Spinal cord (tissue), 10 donors: ENCODE measurements around the gene SALL1. TPM values are rescaled to one million over a fixed set of nuclear protein-coding genes. Genes with fewer than 3 reads are reported as not detected.
A peak's percentile ranks its signal among the peaks of the same experiment; 100 is the strongest.

Source experiments
- DNase-seq, 6 donors: peaks; one replicate each; pipeline versions ENCODE4 v3.0.0 to v3.0.0-alpha.2; 2013 to 2015; ENCODE audit warnings: low spot score in 6 of 6, low read depth in 4 of 6
- H3K27ac ChIP-seq: one replicate; pipeline ENCODE4 v1.5.1; 2013; ENCODE audit warnings: low read depth, low read length, control low read depth
- H3K27me3 ChIP-seq: one replicate; pipeline ENCODE4 v1.6.1; 2013; ENCODE audit warnings: low read length; ENCODE audit not compliant: control insufficient read depth, insufficient read depth
- H3K36me3 ChIP-seq: one replicate; pipeline ENCODE4 v1.6.1; 2013; ENCODE audit warnings: low read length; ENCODE audit not compliant: control insufficient read depth, insufficient read depth
- H3K4me1 ChIP-seq: one replicate; pipeline ENCODE4 v1.6.1; 2013; ENCODE audit warnings: low read length; ENCODE audit not compliant: control insufficient read depth, insufficient read depth
- H3K4me3 ChIP-seq: one replicate; pipeline ENCODE4 v1.5.1; 2013; ENCODE audit warnings: low read depth, low read length, control low read depth
- H3K9me3 ChIP-seq: one replicate; pipeline ENCODE4 v1.6.1; 2013; ENCODE audit warnings: low read length; ENCODE audit not compliant: control insufficient read depth, insufficient read depth
- whole genome bisulfite sequencing: methylation state at CpG from one replicate; pipeline ENCODE4 v1.1.5; 2013; ENCODE audit warnings: missing lambda C conversion rate; ENCODE audit not compliant: insufficient coverage; 5-methylcytosine and 5-hydroxymethylcytosine counted together
- long read RNA-seq, 4 donors: transcript quantifications; one replicate each; lab custom pipeline, GENCODE V29; 2026
- polyA plus RNA-seq, 2 donors: library from polyadenylated mRNA; unstranded; fragments of 120-200 nt; gene quantifications; one replicate each; pipeline ENCODE4 v1.2.1, GENCODE V29; 2013; ENCODE audit not compliant: insufficient read length in 2 of 2
- total RNA-seq, 2 donors: library from RNA; depleted of rRNA in 1 of 2; stranded (reverse); fragments of 120-200 nt in 1 of 2; fragments of >200 nt in 1 of 2; gene quantifications; one replicate each; pipeline versions ENCODE4 v1.2.3 to v1.2.4, GENCODE V29; 2013 to 2014
- donor health status: healthy.

The SALL1 gene
- total RNA-seq, result 10 to 100 TPM; 14.7 to 25.0 TPM
- 10 to 100 TPM; 72.0 to 98.7 TPM for polyA plus RNA-seq
- long read RNA-seq, donor 1, full-length matches to known transcripts, result 5 of 41 reads
- long read RNA-seq, donor 1, partial matches to known transcripts, result 36 of 41 reads
- long read RNA-seq, donor 1, other reads (novel, unspliced or antisense), result 0 of 41 reads
- long read RNA-seq, donor 2, partial matches to known transcripts, result 26 of 26 reads
- long read RNA-seq, donor 2, other reads (novel, unspliced or antisense), result 0 of 26 reads
- long read RNA-seq, donor 3, partial matches to known transcripts, result 29 of 29 reads
- long read RNA-seq, donor 3, other reads (novel, unspliced or antisense), result 0 of 29 reads
- long read RNA-seq, donor 4, result 0 reads

- WGBS, result 0% methylated on average over 27 of the region's 38 CpGs
- no peak for DNase-seq
- H3K9me3 ChIP-seq, result no peaks in the 10 kb centered on the region
- peaks cover 5% of the 10 kb centered on the region for H3K36me3 ChIP-seq
- peak within 1 kb of the TSS; percentile 76 for H3K4me3 ChIP-seq
- H3K27me3 ChIP-seq, result peaks cover 62% of the 10 kb centered on the region
- H3K4me1 ChIP-seq, result peaks cover 44% of the 10 kb centered on the region
- H3K27ac ChIP-seq, result peak within 1 kb of the TSS; percentile 95
Observed at GRCh38 chr16:51150888-51151320, at the start of gene SALL1. Gene SALL1, minus strand, starts transcription at chr16:51151270. Its CDS starts 29 bp downstream, at chr16:51151241.

GRCh38 chr16:51200793-51201192 lies 49.7 kb upstream of the SALL1 start:
- Histone ChIP-seq H3K27ac (no peak overlapping the region), H3K36me3 (no peaks in the 10 kb centered on the region)

GRCh38 chr16:51197953-51198748 lies 47.1 kb upstream of the SALL1 start:
- peak in 2 of 6 donors; percentile 20 to 51 for DNase-seq
- WGBS, result 31% methylated on average over 5 of the region's 8 CpGs
- no peaks in the 10 kb centered on the region for H3K9me3 ChIP-seq
- H3K27me3 ChIP-seq, result no peaks in the 10 kb centered on the region
- H3K36me3 ChIP-seq, result no peaks in the 10 kb centered on the region
- H3K27ac ChIP-seq, result no peak overlapping the region
- H3K4me1 ChIP-seq, result no peaks in the 10 kb centered on the region
- H3K4me3 ChIP-seq, result no peak overlapping the region

More at GRCh38 chr16:51200793-51201192, 49.7 kb upstream of the SALL1 start:
- Histone ChIP-seq H3K4me1 (no peaks in the 10 kb centered on the region), H3K4me3 (no peak overlapping the region), H3K9me3 (no peaks in the 10 kb centered on the region), H3K27me3 (no peaks in the 10 kb centered on the region)
- DNase-seq, result peak in 1 of 6 donors; percentile 31
- no CpG with 5 or more reads among the region's 2 CpGs for WGBS

GRCh38 chr16:51193879-51194278 lies 42.8 kb upstream of the SALL1 start:
- no peaks in the 10 kb centered on the region for H3K36me3 ChIP-seq
- no CpG with 5 or more reads among the region's 3 CpGs for WGBS

GRCh38 chr16:51184702-51185433 lies 33.8 kb upstream of the SALL1 start:
- Histone ChIP-seq H3K9me3 (no peaks in the 10 kb centered on the region), H3K27ac (no peak overlapping the region), H3K4me1 (peaks cover 14% of the 10 kb centered on the region), H3K4me3 (no peak overlapping the region), H3K27me3 (no peaks in the 10 kb centered on the region), H3K36me3 (no peaks in the 10 kb centered on the region)
- WGBS, result 39% methylated on average over 3 of the region's 8 CpGs
- no peak for DNase-seq

More at GRCh38 chr16:51193879-51194278, 42.8 kb upstream of the SALL1 start:
- H3K4me1 ChIP-seq, result peaks cover 3% of the 10 kb centered on the region
- no peak overlapping the region for H3K27ac ChIP-seq
- H3K9me3 ChIP-seq, result no peaks in the 10 kb centered on the region
- no peak overlapping the region for H3K4me3 ChIP-seq
- H3K27me3 ChIP-seq, result no peaks in the 10 kb centered on the region
- no peak for DNase-seq

- Histone ChIP-seq H3K9me3 (no peaks in the 10 kb centered on the region), H3K36me3 (no peaks in the 10 kb centered on the region), H3K27me3 (no peaks in the 10 kb centered on the region), H3K4me3 (no peak overlapping the region), H3K4me1 (peaks cover 14% of the 10 kb centered on the region), H3K27ac (no peak overlapping the region)
- peak in 2 of 6 donors; percentile 35 to 38 for DNase-seq
- WGBS, result 40% methylated on average over 1 of the region's 4 CpGs
Observed at GRCh38 chr16:51181503-51181811, 30.4 kb upstream of the SALL1 start.

GRCh38 chr16:51180719-51181502 lies 29.8 kb upstream of the SALL1 start:
- H3K27me3 ChIP-seq, result no peaks in the 10 kb centered on the region
- no peak for DNase-seq
- no peak overlapping the region for H3K4me3 ChIP-seq
- H3K4me1 ChIP-seq, result peaks cover 14% of the 10 kb centered on the region
- H3K27ac ChIP-seq, result no peak overlapping the region
- H3K36me3 ChIP-seq, result no peaks in the 10 kb centered on the region
- WGBS, result 14% methylated on average over 1 of the region's 4 CpGs
- H3K9me3 ChIP-seq, result no peaks in the 10 kb centered on the region

GRCh38 chr16:51175081-51175480 lies 24.0 kb upstream of the SALL1 start:
- no peaks in the 10 kb centered on the region for H3K4me1 ChIP-seq
- WGBS, result no CpG with 5 or more reads among the region's 3 CpGs
- no peaks in the 10 kb centered on the region for H3K27me3 ChIP-seq
- no peaks in the 10 kb centered on the region for H3K9me3 ChIP-seq
- no peak for DNase-seq
- H3K27ac ChIP-seq, result no peak overlapping the region
- H3K4me3 ChIP-seq, result no peak overlapping the region
- no peaks in the 10 kb centered on the region for H3K36me3 ChIP-seq

- WGBS, result 51% methylated on average over 4 of the region's 5 CpGs
- Histone ChIP-seq H3K9me3 (no peaks in the 10 kb centered on the region), H3K4me1 (no peaks in the 10 kb centered on the region), H3K27ac (no peak overlapping the region), H3K27me3 (no peaks in the 10 kb centered on the region), H3K4me3 (no peak overlapping the region), H3K36me3 (no peaks in the 10 kb centered on the region)
- peak in 1 of 6 donors; percentile 42 for DNase-seq
Observed at GRCh38 chr16:51172368-51172767, 21.3 kb upstream of the SALL1 start.
